ENCODE results near the gene PTPRM. TPM values are rescaled to one million over a fixed set of nuclear protein-coding genes. Genes with fewer than 3 reads are reported as not detected.

The PTPRM gene
- total RNA-seq, 1 experiment from 2014 or later, result 1.6 TPM

DNA sequence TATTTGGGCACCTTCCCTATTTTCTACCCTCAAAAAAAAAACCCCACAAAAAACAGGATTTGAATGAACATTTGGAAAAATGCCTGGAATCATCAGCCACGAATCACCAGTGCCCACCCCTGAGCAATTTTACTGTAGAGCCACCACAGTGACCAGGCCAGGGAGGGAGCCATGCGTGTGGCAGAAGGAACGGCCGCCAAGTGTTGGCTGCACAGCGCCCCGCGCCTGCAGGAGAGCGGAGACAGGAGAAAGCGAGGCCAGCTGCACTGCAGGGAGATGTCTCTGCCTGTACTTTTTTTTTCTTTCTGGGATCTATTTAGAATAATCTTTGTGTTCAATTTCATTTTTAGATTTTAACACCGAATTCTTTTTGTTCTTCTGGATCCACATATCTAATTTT lies 772.8 kb downstream of the PTPRM start:
- no peaks in the 10 kb centered on the region for H3K36me3 ChIP-seq (ENCODE audit: control insufficient read depth, insufficient read depth, low read length)
- ChIA-PET CTCF (no interaction called here), POLR2A (no interaction called here)
- intact Hi-C loops (cut with micrococcal nuclease; ENCODE audit: unreplicated experiment), result no loop called here
- no peak overlapping the region for H3K27ac ChIP-seq (ENCODE audit: low read length)
- H3K4me1 ChIP-seq (ENCODE audit: control insufficient read depth, insufficient read depth, low read length), result no peaks in the 10 kb centered on the region
- H3K4me3 ChIP-seq (ENCODE audit: low read depth in 2 of 2, low read length in 2 of 2), result no peak overlapping the region
- no peak for DNase-seq (ENCODE audit: low read depth, low spot score)
- no peak for ATAC-seq
- no peaks in the 10 kb centered on the region for H3K9me3 ChIP-seq (ENCODE audit: control insufficient read depth, insufficient read depth, low read depth, low read length)
- in situ Hi-C loops (cut with HindIII; ENCODE audit: low pct_unique_long_range_greater_than_20kb, low sequenced_read_pairs), result no loop called here
- no peak for TF ChIP-seq TCF7L2 (IDR thresholded peaks at IDR 0.05; ENCODE audit: low read depth, low read length)
- no peak for TF ChIP-seq POLR2AphosphoS5 (IDR thresholded peaks at IDR 0.05; ENCODE audit: low read depth, low read length)
- TF ChIP-seq, protein P1, sequence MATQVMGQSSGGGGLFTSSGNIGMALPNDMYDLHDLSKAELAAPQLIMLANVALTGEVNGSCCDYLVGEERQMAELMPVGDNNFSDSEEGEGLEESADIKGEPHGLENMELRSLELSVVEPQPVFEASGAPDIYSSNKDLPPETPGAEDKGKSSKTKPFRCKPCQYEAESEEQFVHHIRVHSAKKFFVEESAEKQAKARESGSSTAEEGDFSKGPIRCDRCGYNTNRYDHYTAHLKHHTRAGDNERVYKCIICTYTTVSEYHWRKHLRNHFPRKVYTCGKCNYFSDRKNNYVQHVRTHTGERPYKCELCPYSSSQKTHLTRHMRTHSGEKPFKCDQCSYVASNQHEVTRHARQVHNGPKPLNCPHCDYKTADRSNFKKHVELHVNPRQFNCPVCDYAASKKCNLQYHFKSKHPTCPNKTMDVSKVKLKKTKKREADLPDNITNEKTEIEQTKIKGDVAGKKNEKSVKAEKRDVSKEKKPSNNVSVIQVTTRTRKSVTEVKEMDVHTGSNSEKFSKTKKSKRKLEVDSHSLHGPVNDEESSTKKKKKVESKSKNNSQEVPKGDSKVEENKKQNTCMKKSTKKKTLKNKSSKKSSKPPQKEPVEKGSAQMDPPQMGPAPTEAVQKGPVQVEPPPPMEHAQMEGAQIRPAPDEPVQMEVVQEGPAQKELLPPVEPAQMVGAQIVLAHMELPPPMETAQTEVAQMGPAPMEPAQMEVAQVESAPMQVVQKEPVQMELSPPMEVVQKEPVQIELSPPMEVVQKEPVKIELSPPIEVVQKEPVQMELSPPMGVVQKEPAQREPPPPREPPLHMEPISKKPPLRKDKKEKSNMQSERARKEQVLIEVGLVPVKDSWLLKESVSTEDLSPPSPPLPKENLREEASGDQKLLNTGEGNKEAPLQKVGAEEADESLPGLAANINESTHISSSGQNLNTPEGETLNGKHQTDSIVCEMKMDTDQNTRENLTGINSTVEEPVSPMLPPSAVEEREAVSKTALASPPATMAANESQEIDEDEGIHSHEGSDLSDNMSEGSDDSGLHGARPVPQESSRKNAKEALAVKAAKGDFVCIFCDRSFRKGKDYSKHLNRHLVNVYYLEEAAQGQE (IDR thresholded peaks at IDR 0.05; ENCODE audit: insufficient read depth in 1 of 2, low read depth in 2 of 2, low read length in 1 of 2), result no peak
- TF ChIP-seq SIN3A (IDR thresholded peaks at IDR 0.05; ENCODE audit: borderline replicate concordance, insufficient read depth, low read depth, low read length), result no peak
- TF ChIP-seq, protein P2, sequence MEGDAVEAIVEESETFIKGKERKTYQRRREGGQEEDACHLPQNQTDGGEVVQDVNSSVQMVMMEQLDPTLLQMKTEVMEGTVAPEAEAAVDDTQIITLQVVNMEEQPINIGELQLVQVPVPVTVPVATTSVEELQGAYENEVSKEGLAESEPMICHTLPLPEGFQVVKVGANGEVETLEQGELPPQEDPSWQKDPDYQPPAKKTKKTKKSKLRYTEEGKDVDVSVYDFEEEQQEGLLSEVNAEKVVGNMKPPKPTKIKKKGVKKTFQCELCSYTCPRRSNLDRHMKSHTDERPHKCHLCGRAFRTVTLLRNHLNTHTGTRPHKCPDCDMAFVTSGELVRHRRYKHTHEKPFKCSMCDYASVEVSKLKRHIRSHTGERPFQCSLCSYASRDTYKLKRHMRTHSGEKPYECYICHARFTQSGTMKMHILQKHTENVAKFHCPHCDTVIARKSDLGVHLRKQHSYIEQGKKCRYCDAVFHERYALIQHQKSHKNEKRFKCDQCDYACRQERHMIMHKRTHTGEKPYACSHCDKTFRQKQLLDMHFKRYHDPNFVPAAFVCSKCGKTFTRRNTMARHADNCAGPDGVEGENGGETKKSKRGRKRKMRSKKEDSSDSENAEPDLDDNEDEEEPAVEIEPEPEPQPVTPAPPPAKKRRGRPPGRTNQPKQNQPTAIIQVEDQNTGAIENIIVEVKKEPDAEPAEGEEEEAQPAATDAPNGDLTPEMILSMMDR (IDR thresholded peaks at IDR 0.05), result no peak
- BruUV-seq (replicated peaks), result no TSS peak
- no peaks in the 10 kb centered on the region for H3K27me3 ChIP-seq (ENCODE audit: control insufficient read depth, insufficient read depth, low read length)

DNA sequence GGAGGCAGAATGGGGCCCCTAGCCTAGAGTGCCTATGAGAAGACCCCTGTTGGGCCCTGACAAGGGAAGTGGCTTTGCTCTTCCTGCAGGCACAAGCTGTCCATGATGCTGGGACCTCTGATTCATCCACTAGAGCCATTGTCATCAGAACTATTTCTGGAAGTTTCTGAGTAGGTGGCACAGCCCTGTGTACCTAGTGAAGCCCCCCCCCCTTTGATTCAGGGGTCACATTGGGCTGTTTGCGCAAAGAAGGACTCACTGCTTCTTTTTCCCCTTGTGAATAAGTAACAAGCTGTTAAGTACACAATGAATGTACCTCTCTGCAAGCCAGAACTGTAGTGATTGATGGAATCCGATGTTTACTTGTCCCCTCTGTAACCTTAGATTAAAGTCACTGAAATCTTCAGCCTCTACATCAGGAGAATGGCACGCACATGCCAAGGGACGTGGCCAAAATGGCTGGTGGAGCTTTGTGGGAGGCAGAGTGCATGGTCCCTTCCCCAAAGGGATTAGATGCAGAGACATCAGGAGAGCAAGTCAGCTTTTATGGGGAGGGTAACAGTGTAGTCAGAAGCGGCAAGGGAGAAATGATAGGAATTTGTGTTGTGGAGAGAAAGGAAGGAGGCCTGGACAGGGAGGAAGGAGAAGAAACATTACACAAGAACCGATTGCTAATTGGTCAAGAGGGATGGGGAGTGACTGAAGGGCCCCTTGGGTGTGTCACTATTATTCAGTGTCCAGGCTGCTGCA lies 774.5 kb downstream of the PTPRM start:
- BruUV-seq (replicated peaks), result no TSS peak
- CTCF ChIA-PET, result no interaction called here
- ATAC-seq, result no peak

More for the DNA sequence above, 774.5 kb downstream of the PTPRM start:
- no peaks in the 10 kb centered on the region for H3K9me3 ChIP-seq (ENCODE audit: control insufficient read depth, insufficient read depth, low read depth, low read length)
- no peak for DNase-seq (ENCODE audit: low read depth, low spot score)
- in situ Hi-C loops (cut with HindIII; ENCODE audit: low pct_unique_long_range_greater_than_20kb, low sequenced_read_pairs), result no loop called here
- no peak overlapping the region for H3K27ac ChIP-seq (ENCODE audit: low read length)
- POLR2A ChIA-PET, result no interaction called here
- H3K27me3 ChIP-seq (ENCODE audit: control insufficient read depth, insufficient read depth, low read length), result no peaks in the 10 kb centered on the region
- intact Hi-C loops (cut with micrococcal nuclease; ENCODE audit: unreplicated experiment), result no loop called here
- H3K36me3 ChIP-seq (ENCODE audit: control insufficient read depth, insufficient read depth, low read length), result no peaks in the 10 kb centered on the region
- no peaks in the 10 kb centered on the region for H3K4me1 ChIP-seq (ENCODE audit: control insufficient read depth, insufficient read depth, low read length)
- no peak overlapping the region for H3K4me3 ChIP-seq (ENCODE audit: low read depth in 2 of 2, low read length in 2 of 2)
- TF ChIP-seq, protein P1 (IDR thresholded peaks at IDR 0.05; ENCODE audit: insufficient read depth in 1 of 2, low read depth in 2 of 2, low read length in 1 of 2), result no peak
- TF ChIP-seq, protein P2 (IDR thresholded peaks at IDR 0.05), result no peak
- TF ChIP-seq POLR2AphosphoS5 (IDR thresholded peaks at IDR 0.05; ENCODE audit: low read depth, low read length) (no peak), TCF7L2 (IDR thresholded peaks at IDR 0.05; ENCODE audit: low read depth, low read length) (no peak), SIN3A (IDR thresholded peaks at IDR 0.05; ENCODE audit: borderline replicate concordance, insufficient read depth, low read depth, low read length) (no peak)

All from Panc1 (cell line).